DOHH2 (cell line): ENCODE measurements around the gene HECTD3.
"Not testable (repeated sequence)": the region's sequence is repeated elsewhere in the genome, so short reads cannot be mapped to it uniquely, and the experiment has no call there.

Experiments
- H3F3A ChIP-seq: fragments of 200-600 bp; sonication (generic), shearing (Covaris generic); 2 replicates; pipeline ENCODE4 v1.6.0; 2016; ENCODE audit warnings: antibody characterized with exemption, mild to moderate bottlenecking; ENCODE audit not compliant: control insufficient read depth, insufficient read depth
- H3K27ac ChIP-seq: fragments of 200-600 bp; sonication (generic); 2 replicates; pipeline ENCODE4 v1.5.1; 2014; ENCODE audit warnings: low read depth, mild to moderate bottlenecking, low read length, moderate library complexity
- H3K27me3 ChIP-seq: fragments of 200-600 bp; sonication (generic); 2 replicates; pipeline ENCODE4 v1.6.1; 2014; ENCODE audit warnings: mild to moderate bottlenecking, low read length, mixed read lengths; ENCODE audit not compliant: control insufficient read depth
- H3K36me3 ChIP-seq: fragments of 200-600 bp; sonication (generic); 2 replicates; pipeline ENCODE4 v1.6.1; 2014; ENCODE audit warnings: mild to moderate bottlenecking, low read length, moderate library complexity, mixed read lengths; ENCODE audit not compliant: control insufficient read depth
- H3K4me1 ChIP-seq: fragments of 200-600 bp; sonication (generic); 2 replicates; pipeline ENCODE4 v1.6.1; 2014; ENCODE audit warnings: mild to moderate bottlenecking, low read length, mixed read lengths; ENCODE audit not compliant: control insufficient read depth
- H3K4me2 ChIP-seq: fragments of 200-600 bp; sonication (generic); 2 replicates; pipeline ENCODE4 v1.6.0; 2014; ENCODE audit warnings: mild to moderate bottlenecking, low read length, moderate library complexity
- H3K4me3 ChIP-seq: fragments of 200-600 bp; sonication (generic); 2 replicates; pipeline ENCODE4 v1.5.1; 2014; ENCODE audit warnings: mild to moderate bottlenecking, low read length, mixed read lengths
- H3K79me2 ChIP-seq: fragments of 200-600 bp; sonication (generic); 2 replicates; pipeline ENCODE4 v1.6.1; 2014; ENCODE audit warnings: mild to moderate bottlenecking, low read length, mixed read lengths; ENCODE audit not compliant: control insufficient read depth
- H3K9me2 ChIP-seq: fragments of 200-600 bp; sonication (generic); replicated peaks from 2 replicates; pipeline ENCODE4 v1.6.1; 2014; ENCODE audit warnings: mild to moderate bottlenecking, low read length, mixed read lengths; ENCODE audit not compliant: control insufficient read depth
- H3K9me3 ChIP-seq: fragments of 200-600 bp; sonication (generic); 2 replicates; pipeline ENCODE4 v1.6.1; 2014; ENCODE audit warnings: antibody characterized with exemption, low read length, mixed read lengths; ENCODE audit not compliant: control insufficient read depth, insufficient read depth
- H4K20me1 ChIP-seq: fragments of 200-600 bp; sonication (generic); 2 replicates; pipeline ENCODE4 v1.6.0; 2014; ENCODE audit warnings: low read depth, mild to moderate bottlenecking, antibody characterized with exemption, low read length, moderate library complexity; ENCODE audit not compliant: control insufficient read depth, insufficient read depth
- CTCF ChIP-seq: fragments of 200-600 bp; sonication (generic); IDR thresholded peaks from one replicate; pipeline ENCODE4 v1.5.1; 2014; ENCODE audit warnings: antibody characterized with exemption, mild to moderate bottlenecking, low read depth, low read length; ENCODE audit not compliant: poor library complexity, severe bottlenecking
- EZH2phosphoT487 ChIP-seq: fragments of 200-600 bp; sonication (generic); IDR thresholded peaks from 2 replicates; pipeline ENCODE4 v1.6.1; 2017; ENCODE audit warnings: borderline replicate concordance, mild to moderate bottlenecking, antibody characterized with exemption, low read length, moderate library complexity, mixed read lengths

Gene HECTD3

GRCh38 chr1:44994309-44994898 lies 16.7 kb downstream of the HECTD3 start:
- Histone ChIP-seq H3K27ac (no peak overlapping the region), H3K9me3 (no peaks in the 10 kb centered on the region), H3K4me2 (no peak overlapping the region), H3K4me3 (no peak overlapping the region), H3K79me2 (no peaks in the 10 kb centered on the region), H3F3A (no peaks in the 10 kb centered on the region), H3K36me3 (no peaks in the 10 kb centered on the region), H4K20me1 (no peaks in the 10 kb centered on the region), H3K9me2 (no peaks in the 10 kb centered on the region), H3K4me1 (no peaks in the 10 kb centered on the region), H3K27me3 (no peaks in the 10 kb centered on the region)
- TF ChIP-seq CTCF: no peak
- TF ChIP-seq EZH2phosphoT487: no peak

GRCh38 chr1:44988531-44989156 lies 22.5 kb downstream of the HECTD3 start:
- peaks cover 27% of the 10 kb centered on the region for H3K79me2 ChIP-seq
- no peaks in the 10 kb centered on the region for H3K9me3 ChIP-seq
- no peak overlapping the region for H3K27ac ChIP-seq
- H3K4me3 ChIP-seq: no peak overlapping the region
- no peaks in the 10 kb centered on the region; the same call in 1 of the 2 replicates for H3K36me3 ChIP-seq
- no peak for TF ChIP-seq CTCF
- no peak for TF ChIP-seq EZH2phosphoT487
- peaks cover 13% of the 10 kb centered on the region for H3K4me1 ChIP-seq
- no peak overlapping the region for H3K4me2 ChIP-seq
- H3F3A ChIP-seq: no peaks in the 10 kb centered on the region
- no peaks in the 10 kb centered on the region for H3K9me2 ChIP-seq
- H4K20me1 ChIP-seq: no peaks in the 10 kb centered on the region
- no peaks in the 10 kb centered on the region for H3K27me3 ChIP-seq

GRCh38 chr1:44985747-44986359 lies 25.3 kb downstream of the HECTD3 start:
- no peaks in the 10 kb centered on the region for H3F3A ChIP-seq
- peaks cover 11% of the 10 kb centered on the region for H3K36me3 ChIP-seq
- H3K27me3 ChIP-seq: no peaks in the 10 kb centered on the region
- H3K79me2 ChIP-seq: peaks cover 51% of the 10 kb centered on the region
- no peaks in the 10 kb centered on the region for H3K9me3 ChIP-seq
- TF ChIP-seq EZH2phosphoT487 (no peak), CTCF (no peak)
- peak overlapping the region; percentile 85 for H3K4me2 ChIP-seq
- peaks cover 13% of the 10 kb centered on the region for H3K4me1 ChIP-seq
- H4K20me1 ChIP-seq: no peaks in the 10 kb centered on the region
- peak overlapping the region; percentile 89 for H3K4me3 ChIP-seq
- no peaks in the 10 kb centered on the region for H3K9me2 ChIP-seq
- H3K27ac ChIP-seq: peak overlapping the region; percentile 20; the same call in 1 of the 2 replicates

GRCh38 chr1:44977372-44977771 lies 33.8 kb downstream of the HECTD3 start:
- H3K27me3 ChIP-seq, H3K4me3 ChIP-seq, H3K9me3 ChIP-seq, H3K9me2 ChIP-seq, H3K4me2 ChIP-seq, H3K27ac ChIP-seq, H3F3A ChIP-seq, H3K4me1 ChIP-seq, H4K20me1 ChIP-seq: not testable (repeated sequence)
- peaks cover 33% of the 10 kb centered on the region for H3K79me2 ChIP-seq
- peaks cover 80% of the 10 kb centered on the region for H3K36me3 ChIP-seq
